ENCODE data around the gene RAP1GAP2. TPM values are rescaled to one million over a fixed set of nuclear protein-coding genes. Genes with fewer than 3 reads are reported as not detected.

Gene RAP1GAP2
- total and polyA plus RNA-seq, 7 donors, result 0.25 to 2.0 (median 0.84) TPM

GRCh38 chr17:3002538-3003295 lies 206.5 kb downstream of the RAP1GAP2 start:
- WGBS, 3 donors, result 74 to 79% (median 77%) methylated on average over 14 of the region's 14 CpGs
- DNase-seq (no peak), ATAC-seq (no peak)
- Histone ChIP-seq H3K27me3 (ENCODE audit: insufficient read depth in 3 of 3, low read length in 2 of 3) (no peaks in the 10 kb centered on the region), H3K27ac (no peak overlapping the region), H3K4me1 (peaks cover 9% of the 10 kb centered on the region), H3K9me3 (no peaks in the 10 kb centered on the region), H3K36me3 (ENCODE audit: insufficient read depth in 1 of 2, low read depth in 1 of 2) (no peaks in the 10 kb centered on the region), H3K4me3 (no peak overlapping the region)
- TF ChIP-seq, protein P1, sequence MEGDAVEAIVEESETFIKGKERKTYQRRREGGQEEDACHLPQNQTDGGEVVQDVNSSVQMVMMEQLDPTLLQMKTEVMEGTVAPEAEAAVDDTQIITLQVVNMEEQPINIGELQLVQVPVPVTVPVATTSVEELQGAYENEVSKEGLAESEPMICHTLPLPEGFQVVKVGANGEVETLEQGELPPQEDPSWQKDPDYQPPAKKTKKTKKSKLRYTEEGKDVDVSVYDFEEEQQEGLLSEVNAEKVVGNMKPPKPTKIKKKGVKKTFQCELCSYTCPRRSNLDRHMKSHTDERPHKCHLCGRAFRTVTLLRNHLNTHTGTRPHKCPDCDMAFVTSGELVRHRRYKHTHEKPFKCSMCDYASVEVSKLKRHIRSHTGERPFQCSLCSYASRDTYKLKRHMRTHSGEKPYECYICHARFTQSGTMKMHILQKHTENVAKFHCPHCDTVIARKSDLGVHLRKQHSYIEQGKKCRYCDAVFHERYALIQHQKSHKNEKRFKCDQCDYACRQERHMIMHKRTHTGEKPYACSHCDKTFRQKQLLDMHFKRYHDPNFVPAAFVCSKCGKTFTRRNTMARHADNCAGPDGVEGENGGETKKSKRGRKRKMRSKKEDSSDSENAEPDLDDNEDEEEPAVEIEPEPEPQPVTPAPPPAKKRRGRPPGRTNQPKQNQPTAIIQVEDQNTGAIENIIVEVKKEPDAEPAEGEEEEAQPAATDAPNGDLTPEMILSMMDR (IDR thresholded peaks at IDR 0.05), result no peak
- intact Hi-C loops (cut with DNase I), result loop anchor here in 1 of 2 donors (10.0 kb wide), 1 partner anchor 578 kb away; no protein-coding TSS in a partner anchor

GRCh38 chr17:3003296-3004149 lies 207.3 kb downstream of the RAP1GAP2 start:
- no peaks in the 10 kb centered on the region for H3K9me3 ChIP-seq
- TF ChIP-seq, protein P1 (IDR thresholded peaks at IDR 0.05), result no peak
- H3K4me1 ChIP-seq, result peaks cover 9% of the 10 kb centered on the region
- intact Hi-C loops (cut with DNase I), result loop anchor here in 1 of 2 donors (10.0 kb wide), 1 partner anchor 579 kb away; no protein-coding TSS in a partner anchor
- H3K27ac ChIP-seq, result peak overlapping the region; percentile 57
- 62 to 67% (median 66%) methylated on average over 23 of the region's 23 CpGs for WGBS, 3 donors
- no peaks in the 10 kb centered on the region for H3K36me3 ChIP-seq (ENCODE audit: insufficient read depth in 1 of 2, low read depth in 1 of 2)
- no peaks in the 10 kb centered on the region for H3K27me3 ChIP-seq (ENCODE audit: insufficient read depth in 3 of 3, low read length in 2 of 3)
- DNase-seq (peak; percentile 35 to 47), ATAC-seq (peak in 2 of 4 donors; percentile 32 to 39)
- H3K4me3 ChIP-seq, result peak overlapping the region; percentile 40

GRCh38 chr17:3004150-3004801 lies 208.0 kb downstream of the RAP1GAP2 start:
- H3K4me3 ChIP-seq, result peak overlapping the region; percentile 40
- H3K9me3 ChIP-seq, result no peaks in the 10 kb centered on the region
- TF ChIP-seq, protein P1 (IDR thresholded peaks at IDR 0.05), result no peak
- intact Hi-C loops (cut with DNase I), result loop anchor here in 1 of 2 donors (10.0 kb wide), 1 partner anchor 579 kb away; no protein-coding TSS in a partner anchor
- H3K4me1 ChIP-seq, result peaks cover 9% of the 10 kb centered on the region
- peak overlapping the region; percentile 57 for H3K27ac ChIP-seq
- no peaks in the 10 kb centered on the region for H3K27me3 ChIP-seq (ENCODE audit: insufficient read depth in 3 of 3, low read length in 2 of 3)
- no peaks in the 10 kb centered on the region for H3K36me3 ChIP-seq (ENCODE audit: insufficient read depth in 1 of 2, low read depth in 1 of 2)
- peak; percentile 96 to 99 (median 98) for ATAC-seq
- WGBS, 3 donors, result 2 to 8% (median 4%) methylated on average over 31 to 36 of the region's 36 CpGs
- DNase-seq, result peak; percentile 98 to 99

DNA sequence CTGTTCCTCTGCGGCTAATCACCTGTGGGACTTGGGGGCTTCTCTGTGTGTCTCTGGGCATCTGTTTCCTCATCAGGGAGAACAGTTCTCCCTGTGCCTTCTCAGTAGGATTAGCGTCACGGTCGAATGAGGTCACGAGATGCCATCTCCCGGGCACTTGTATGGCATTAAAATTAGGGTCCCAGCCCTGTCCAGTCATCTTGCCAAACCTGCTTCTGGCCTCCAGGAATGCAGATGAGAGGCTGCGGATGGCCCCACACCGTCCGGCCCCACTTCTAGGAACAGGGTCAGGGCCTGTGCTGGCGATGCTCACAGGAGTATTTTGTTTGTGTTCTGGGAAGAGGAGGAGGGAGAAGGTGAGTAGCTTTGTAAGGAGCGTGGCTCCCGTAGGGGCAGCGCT lies 208.7 kb downstream of the RAP1GAP2 start:
- Histone ChIP-seq H3K4me1 (peaks cover 9% of the 10 kb centered on the region), H3K4me3 (peak overlapping the region; percentile 40), H3K27ac (peak overlapping the region; percentile 57), H3K27me3 (ENCODE audit: insufficient read depth in 3 of 3, low read length in 2 of 3) (no peaks in the 10 kb centered on the region), H3K36me3 (ENCODE audit: insufficient read depth in 1 of 2, low read depth in 1 of 2) (no peaks in the 10 kb centered on the region), H3K9me3 (no peaks in the 10 kb centered on the region)
- 45 to 60% (median 51%) methylated on average over 13 of the region's 13 CpGs for WGBS, 3 donors
- TF ChIP-seq, protein P1 (IDR thresholded peaks at IDR 0.05), result no peak
- ATAC-seq, result peak in 3 of 4 donors; percentile 11 to 64 (median 36)
- no peak for DNase-seq
- intact Hi-C loops (cut with DNase I), result loop anchor here in 1 of 2 donors (10.0 kb wide), 1 partner anchor 580 kb away; no protein-coding TSS in a partner anchor

Data from psoas muscle (tissue), 8 donors.